Lung (tissue), 12 donors: Measurements from ENCODE around the gene FNIP1. TPM values are rescaled to one million over a fixed set of nuclear protein-coding genes. Genes with fewer than 3 reads are reported as not detected.
A peak's percentile ranks its signal among the peaks of the same experiment; 100 is the strongest.
"Not testable (repeated sequence)": the region's sequence is repeated elsewhere in the genome, so short reads cannot be mapped to it uniquely, and the experiment has no call there.

ENCODE experiments used
- ATAC-seq: fragments of 200-7000 bp; cut with Tn5 transposase; one replicate; pipeline ENCODE4 v1.9.1; 2020; ENCODE audit warnings: moderate number of reproducible peaks; ENCODE audit not compliant: insufficient read depth, low FRiP score
- DNase-seq, 3 donors: peaks; one replicate each; pipeline ENCODE4 v3.0.0-alpha.2; 2013 to 2017
- H3K27ac ChIP-seq, 2 donors: one replicate each; pipeline ENCODE4 v1.5.1; 2013; ENCODE audit warnings: mild to moderate bottlenecking in 2 of 2, moderate library complexity in 2 of 2, control low read depth in 1 of 2, inconsistent platforms in 1 of 2, low read depth in 1 of 2, low read length in 1 of 2
- H3K27me3 ChIP-seq, 3 donors: one replicate each; pipeline ENCODE4 v1.5.1; 2013; ENCODE audit warnings: low read length in 2 of 3; ENCODE audit not compliant: control insufficient read depth in 3 of 3, insufficient read depth in 3 of 3
- H3K36me3 ChIP-seq, 4 donors: one replicate each; pipeline ENCODE4 v1.5.1; 2013; ENCODE audit warnings: low read length in 4 of 4, mild to moderate bottlenecking in 1 of 4, moderate library complexity in 1 of 4; ENCODE audit not compliant: control insufficient read depth in 4 of 4, insufficient read depth in 4 of 4
- H3K4me1 ChIP-seq, 5 donors: one replicate each; pipeline ENCODE4 v1.5.1; 2013; ENCODE audit warnings: low read length in 5 of 5, mild to moderate bottlenecking in 2 of 5, moderate library complexity in 1 of 5; ENCODE audit not compliant: control insufficient read depth in 5 of 5, insufficient read depth in 5 of 5
- H3K4me3 ChIP-seq: one replicate; pipeline ENCODE4 v1.5.1; 2013; ENCODE audit warnings: mild to moderate bottlenecking, control low read depth, moderate library complexity
- H3K9ac ChIP-seq, 2 donors: one replicate each; pipeline ENCODE4 v1.5.1; 2013; ENCODE audit warnings: low read length in 2 of 2, control low read depth in 1 of 2; ENCODE audit not compliant: insufficient read depth in 1 of 2
- H3K9me3 ChIP-seq, 4 donors: one replicate each; pipeline ENCODE4 v1.5.1; 2013; ENCODE audit warnings: low read length in 3 of 4, mild to moderate bottlenecking in 1 of 4, moderate library complexity in 1 of 4; ENCODE audit not compliant: control insufficient read depth in 4 of 4, insufficient read depth in 3 of 4
- CTCF ChIP-seq: IDR thresholded peaks from 2 replicates; pipeline ENCODE4 v1.5.1; 2012; ENCODE audit warnings: mild to moderate bottlenecking; ENCODE audit errors: control extremely low read depth, extremely low read depth
- WGBS, 2 donors: extraction: QIAGEN DNeasy Blood & Tissue Kit; methylation state at CpG; one replicate each; pipeline ENCODE4 v1.1.7; 2013; 5-methylcytosine and 5-hydroxymethylcytosine counted together
- polyA plus RNA-seq, 2 donors: library from polyadenylated mRNA; stranded (reverse); fragments of 200-250 nt; gene quantifications; one replicate each; pipeline ENCODE4 v1.2.1, GENCODE V29; 2013
- total RNA-seq, 2 donors: library from RNA; depleted of rRNA in 1 of 2; stranded (reverse); fragments of >200 nt in 1 of 2; gene quantifications; one replicate each; pipeline ENCODE4 v1.2.1, GENCODE V29; 2014 to 2021
- donor health status: control.
- donor health status: control.
- donor health status: Bipolar disorder and iron deficiency.
- donor health status: healthy.
- donor health status: DM: yes; HTN: yes; CAD: no.

FNIP1 gene
- total and polyA plus RNA-seq, 4 donors: 5.0 to 98.3 (median 22.6) TPM

GRCh38 chr5:131720714-131721113, 76.1 kb downstream of the FNIP1 start:
- no peak for TF ChIP-seq CTCF
- H3K9ac ChIP-seq: no peak overlapping the region
- WGBS, 2 donors: 81 to 92% methylated on average over 1 of the region's 1 CpG
- no peaks in the 10 kb centered on the region for H3K27me3 ChIP-seq
- DNase-seq (peak in 1 of 3 donors; percentile 9), ATAC-seq (no peak)
- peaks cover 0 to 4% (median 0%) of the 10 kb centered on the region in 4 donors for H3K9me3 ChIP-seq
- no peak overlapping the region for H3K4me3 ChIP-seq
- peaks cover 0 to 3% (median 0%) of the 10 kb centered on the region in 5 donors for H3K4me1 ChIP-seq
- H3K27ac ChIP-seq: no peak overlapping the region
- peaks cover 0 to 7% (median 1%) of the 10 kb centered on the region in 4 donors for H3K36me3 ChIP-seq

- Histone ChIP-seq H3K36me3 (peaks cover 2 to 13% (median 6%) of the 10 kb centered on the region in 4 donors), H3K4me1 (peaks cover 0 to 3% (median 0%) of the 10 kb centered on the region in 5 donors), H3K9ac (no peak overlapping the region), H3K27me3 (no peaks in the 10 kb centered on the region), H3K27ac (no peak overlapping the region), H3K4me3 (no peak overlapping the region), H3K9me3 (peaks cover 0 to 4% (median 0%) of the 10 kb centered on the region in 4 donors)
- 71 to 80% methylated on average over 1 of the region's 1 CpG for WGBS, 2 donors
- ATAC-seq (no peak), DNase-seq (no peak)
- no peak for TF ChIP-seq CTCF
Measured at GRCh38 chr5:131719564-131719963, 77.3 kb downstream of the FNIP1 start.

GRCh38 chr5:131718487-131719014, 78.3 kb downstream of the FNIP1 start:
- Histone ChIP-seq H3K4me3 (no peak overlapping the region), H3K36me3 (peaks cover 5 to 23% (median 11%) of the 10 kb centered on the region in 4 donors), H3K9me3 (peaks cover 0 to 4% (median 0%) of the 10 kb centered on the region in 4 donors), H3K9ac (no peak overlapping the region), H3K27ac (no peak overlapping the region), H3K4me1 (peaks cover 0 to 3% (median 0%) of the 10 kb centered on the region in 5 donors), H3K27me3 (no peaks in the 10 kb centered on the region)
- WGBS, 2 donors: 88 to 92% methylated on average over 5 of the region's 5 CpGs
- ATAC-seq (no peak), DNase-seq (no peak)
- no peak for TF ChIP-seq CTCF

GRCh38 chr5:131717164-131717563, 79.7 kb downstream of the FNIP1 start:
- H3K27me3 ChIP-seq, H3K4me3 ChIP-seq, H3K27ac ChIP-seq, ATAC-seq, H3K9ac ChIP-seq, DNase-seq, H3K9me3 ChIP-seq, H3K4me1 ChIP-seq: not testable (repeated sequence)
- 97 to 99% methylated on average over 3 of the region's 3 CpGs for WGBS, 2 donors
- peaks cover 5 to 23% (median 13%) of the 10 kb centered on the region in 4 donors for H3K36me3 ChIP-seq
